Measurements from ENCODE around the gene ASIC3.

ASIC3 gene

GRCh38 chr7:151057506-151057988, 9.2 kb downstream of the ASIC3 start, which contains the start of gene CDK5:
Gene CDK5, minus strand, starts transcription at chr7:151057897. Its CDS starts 49 bp downstream, at chr7:151057848.
- Histone ChIP-seq H3K4me3 (peak within 1 kb of the TSS; percentile 65 to 81), H3K27me3 (no peaks in the 10 kb centered on the region), H3K9me3 (no peaks in the 10 kb centered on the region), H3K27ac (peak within 1 kb of the TSS; percentile 91 to 98), H3K36me3 (peaks cover 0 to 12% (median 0%) of the 10 kb centered on the region in 3 donors), H3K4me1 (peaks cover 0 to 48% (median 42%) of the 10 kb centered on the region in 4 donors)
- intact Hi-C loops (cut with DNase I; ENCODE audit: low total_unique reads): no loop called here
- no peak for DNase-seq
- TF ChIP-seq CTCF (IDR thresholded peaks at IDR 0.05): no peak

GRCh38 chr7:151057989-151058780, 9.9 kb downstream of the ASIC3 start:
- H3K4me3 ChIP-seq: peak overlapping the region; percentile 65 to 81
- peaks cover 0 to 10% (median 0%) of the 10 kb centered on the region in 3 donors for H3K36me3 ChIP-seq
- no peak for TF ChIP-seq CTCF (IDR thresholded peaks at IDR 0.05)
- intact Hi-C loops (cut with DNase I; ENCODE audit: low total_unique reads): loop anchor here (2.0 kb wide), 2 partner anchors 29 kb away; partner anchors contain the start of genes ABCB8 and AGAP3
- H3K4me1 ChIP-seq: peaks cover 0 to 54% (median 48%) of the 10 kb centered on the region in 4 donors
- H3K27ac ChIP-seq: peak overlapping the region; percentile 91 to 98
- peak; percentile 99 to 100 for DNase-seq
- H3K27me3 ChIP-seq: no peaks in the 10 kb centered on the region
- H3K9me3 ChIP-seq: no peaks in the 10 kb centered on the region

GRCh38 chr7:151058781-151059366, 10.5 kb downstream of the ASIC3 start:
- intact Hi-C loops (cut with DNase I; ENCODE audit: low total_unique reads): loop anchor here (2.0 kb wide), 2 partner anchors 28 to 30 kb away; partner anchors contain the start of genes ABCB8 and AGAP3

GRCh38 chr7:151059367-151060112, 11.2 kb downstream of the ASIC3 start, which contains the start of gene SLC4A2:
Gene SLC4A2, plus strand, starts transcription at chr7:151059589. Its CDS starts 2,399 bp downstream, at chr7:151061988.
- peak; percentile 42 to 45 for TF ChIP-seq CTCF (IDR thresholded peaks at IDR 0.05)
- intact Hi-C loops (cut with DNase I; ENCODE audit: low total_unique reads): loop anchor here (2.0 kb wide), 2 partner anchors 27 to 31 kb away; partner anchors contain the start of genes ABCB8 and AGAP3
- H3K4me1 ChIP-seq: peaks cover 0 to 61% (median 52%) of the 10 kb centered on the region in 4 donors

More at GRCh38 chr7:151058781-151059366, 10.5 kb downstream of the ASIC3 start:
- no peaks in the 10 kb centered on the region for H3K27me3 ChIP-seq
- H3K27ac ChIP-seq: peak overlapping the region; percentile 91 to 98
- no peaks in the 10 kb centered on the region for H3K9me3 ChIP-seq
- DNase-seq: peak in 1 of 2 donors; percentile 74
- H3K4me1 ChIP-seq: peaks cover 0 to 61% (median 52%) of the 10 kb centered on the region in 4 donors
- peak overlapping the region; percentile 65 to 81 for H3K4me3 ChIP-seq
- TF ChIP-seq CTCF (IDR thresholded peaks at IDR 0.05): no peak
- peaks cover 0 to 5% (median 0%) of the 10 kb centered on the region in 3 donors for H3K36me3 ChIP-seq

DNA sequence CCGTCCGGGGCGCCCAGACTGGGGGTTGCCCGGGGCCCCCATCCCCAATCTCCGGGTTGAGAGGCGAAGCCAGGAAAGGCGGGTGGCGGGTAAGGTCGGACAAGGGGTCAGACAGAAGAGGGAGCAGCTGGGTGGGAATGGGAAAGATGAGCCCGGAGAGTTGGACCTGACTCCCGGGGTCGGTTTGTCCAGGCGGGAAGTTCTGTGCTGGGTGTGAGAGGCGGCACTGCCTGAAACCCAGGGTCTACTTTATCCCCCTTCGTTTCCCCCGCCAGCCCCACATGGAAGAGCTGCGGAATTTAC, 11.7 kb downstream of the ASIC3 start:
- H3K27ac ChIP-seq: peak overlapping the region; percentile 91 to 98
- H3K27me3 ChIP-seq: no peaks in the 10 kb centered on the region
- peaks cover 9 to 13% (median 10%) of the 10 kb centered on the region in 3 donors for H3K36me3 ChIP-seq
- intact Hi-C loops (cut with DNase I; ENCODE audit: low total_unique reads): no loop called here
- no peak for DNase-seq
- peak in 1 of 2 experiments; percentile 3 for TF ChIP-seq CTCF (IDR thresholded peaks at IDR 0.05)
- no peaks in the 10 kb centered on the region for H3K9me3 ChIP-seq
- H3K4me1 ChIP-seq: peaks cover 0 to 61% (median 52%) of the 10 kb centered on the region in 4 donors
- peak overlapping the region; percentile 65 to 81 for H3K4me3 ChIP-seq

More at GRCh38 chr7:151059367-151060112, 11.2 kb downstream of the ASIC3 start, which contains the start of gene SLC4A2:
- DNase-seq: peak; percentile 77 to 92
- H3K36me3 ChIP-seq: peaks cover 4 to 8% (median 4%) of the 10 kb centered on the region in 3 donors
- no peaks in the 10 kb centered on the region for H3K9me3 ChIP-seq
- H3K27ac ChIP-seq: peak within 1 kb of the TSS; percentile 91 to 98
- peak within 1 kb of the TSS; percentile 65 to 81 for H3K4me3 ChIP-seq
- H3K27me3 ChIP-seq: no peaks in the 10 kb centered on the region
